NB4 (cell line): ENCODE data around the gene KCNIP3.

Experiments
- MYC ChIP-seq: IDR thresholded peaks from 2 replicates; pipeline ENCODE4 v1.6.1; 2011; ENCODE audit warnings: low read depth, low read length
- POLR2A ChIP-seq: IDR thresholded peaks from 2 replicates; pipeline ENCODE4 v1.6.1; 2011; ENCODE audit warnings: mild to moderate bottlenecking; ENCODE audit not compliant: insufficient read length; ENCODE audit errors: extremely low read depth
- TF ChIP-seq, protein P1 (sequence below): IDR thresholded peaks from one replicate; pipeline ENCODE4 v1.5.1; 2012; ENCODE audit warnings: low read depth, low read length

DNA sequence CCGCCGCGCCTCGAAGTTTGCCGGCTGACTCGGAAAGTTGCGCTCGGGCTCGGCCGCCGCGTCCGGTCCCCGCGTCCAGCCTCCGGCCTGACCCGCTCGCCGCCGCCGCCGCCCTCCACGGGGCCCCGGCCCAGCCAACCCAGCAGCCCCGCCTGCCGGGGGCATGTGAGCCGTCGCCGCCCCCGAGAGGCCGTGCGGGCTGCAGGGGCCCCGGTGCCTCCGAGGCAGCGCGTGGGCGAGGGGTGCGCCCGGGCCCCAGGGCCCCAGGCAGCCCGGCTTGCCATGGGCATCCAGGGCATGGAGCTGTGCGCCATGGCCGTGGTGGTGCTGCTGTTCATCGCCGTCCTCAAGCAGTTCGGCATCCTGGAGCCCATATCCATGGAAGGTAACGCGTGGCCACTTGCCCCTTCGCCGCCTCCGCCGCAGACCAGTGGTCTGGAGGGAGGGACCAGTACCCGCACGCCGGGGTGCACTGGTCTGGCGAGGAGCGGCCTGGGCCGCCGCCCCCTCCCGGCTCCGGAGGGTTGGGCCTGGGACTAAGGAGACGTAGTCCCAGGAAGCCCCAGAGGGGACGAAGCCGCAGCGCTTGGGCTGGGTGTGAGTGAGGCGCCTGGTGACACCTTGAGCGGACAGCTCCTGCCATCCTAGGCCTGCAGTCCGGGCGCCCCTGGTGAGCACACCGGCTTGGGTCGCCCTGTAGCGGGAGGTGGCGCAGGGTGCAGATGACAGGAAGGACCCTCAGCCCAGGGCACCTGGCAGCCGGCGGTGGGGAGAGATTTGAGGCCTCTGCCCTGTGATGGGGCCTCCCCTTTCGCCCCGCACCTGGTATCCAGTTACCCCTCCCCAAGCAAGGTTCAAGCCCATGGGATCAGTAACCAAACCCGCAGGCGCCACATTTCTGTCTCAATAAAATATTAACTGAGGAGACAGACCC lies 49.9 kb downstream of the KCNIP3 start:
- no peak for TF ChIP-seq POLR2A
- TF ChIP-seq, protein P1, sequence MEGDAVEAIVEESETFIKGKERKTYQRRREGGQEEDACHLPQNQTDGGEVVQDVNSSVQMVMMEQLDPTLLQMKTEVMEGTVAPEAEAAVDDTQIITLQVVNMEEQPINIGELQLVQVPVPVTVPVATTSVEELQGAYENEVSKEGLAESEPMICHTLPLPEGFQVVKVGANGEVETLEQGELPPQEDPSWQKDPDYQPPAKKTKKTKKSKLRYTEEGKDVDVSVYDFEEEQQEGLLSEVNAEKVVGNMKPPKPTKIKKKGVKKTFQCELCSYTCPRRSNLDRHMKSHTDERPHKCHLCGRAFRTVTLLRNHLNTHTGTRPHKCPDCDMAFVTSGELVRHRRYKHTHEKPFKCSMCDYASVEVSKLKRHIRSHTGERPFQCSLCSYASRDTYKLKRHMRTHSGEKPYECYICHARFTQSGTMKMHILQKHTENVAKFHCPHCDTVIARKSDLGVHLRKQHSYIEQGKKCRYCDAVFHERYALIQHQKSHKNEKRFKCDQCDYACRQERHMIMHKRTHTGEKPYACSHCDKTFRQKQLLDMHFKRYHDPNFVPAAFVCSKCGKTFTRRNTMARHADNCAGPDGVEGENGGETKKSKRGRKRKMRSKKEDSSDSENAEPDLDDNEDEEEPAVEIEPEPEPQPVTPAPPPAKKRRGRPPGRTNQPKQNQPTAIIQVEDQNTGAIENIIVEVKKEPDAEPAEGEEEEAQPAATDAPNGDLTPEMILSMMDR: no peak
- no peak for TF ChIP-seq MYC
